ENCODE measurements around the gene TMEFF2.

DNA sequence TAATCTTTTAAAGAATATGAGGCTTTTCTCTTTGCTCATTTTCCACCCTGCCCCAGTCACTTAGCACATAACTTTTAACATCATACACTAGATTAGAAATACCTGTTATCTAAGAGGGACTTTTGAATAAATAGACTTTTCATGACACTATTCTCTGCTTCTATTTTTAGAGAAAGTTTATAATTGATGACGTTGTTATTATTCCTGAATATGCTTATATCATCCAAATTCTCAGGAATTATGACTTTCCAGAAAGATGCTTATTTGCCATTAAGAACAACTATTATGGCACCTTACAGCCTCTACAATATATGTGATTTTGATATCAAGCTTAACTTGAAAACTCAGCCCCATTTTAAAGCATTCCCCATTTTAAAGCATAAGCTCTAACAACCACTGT lies 11.4 kb downstream of the TMEFF2 start:
- TF ChIP-seq GATA2 (IDR thresholded peaks at IDR 0.05; ENCODE audit: low read depth, low read length) (no peak), GATA3 (IDR thresholded peaks at IDR 0.05; ENCODE audit: low read depth, low read length) (no peak)

Data from SH-SY5Y (cell line).